ENCODE data around the gene TMEM120A.

Gene TMEM120A

DNA sequence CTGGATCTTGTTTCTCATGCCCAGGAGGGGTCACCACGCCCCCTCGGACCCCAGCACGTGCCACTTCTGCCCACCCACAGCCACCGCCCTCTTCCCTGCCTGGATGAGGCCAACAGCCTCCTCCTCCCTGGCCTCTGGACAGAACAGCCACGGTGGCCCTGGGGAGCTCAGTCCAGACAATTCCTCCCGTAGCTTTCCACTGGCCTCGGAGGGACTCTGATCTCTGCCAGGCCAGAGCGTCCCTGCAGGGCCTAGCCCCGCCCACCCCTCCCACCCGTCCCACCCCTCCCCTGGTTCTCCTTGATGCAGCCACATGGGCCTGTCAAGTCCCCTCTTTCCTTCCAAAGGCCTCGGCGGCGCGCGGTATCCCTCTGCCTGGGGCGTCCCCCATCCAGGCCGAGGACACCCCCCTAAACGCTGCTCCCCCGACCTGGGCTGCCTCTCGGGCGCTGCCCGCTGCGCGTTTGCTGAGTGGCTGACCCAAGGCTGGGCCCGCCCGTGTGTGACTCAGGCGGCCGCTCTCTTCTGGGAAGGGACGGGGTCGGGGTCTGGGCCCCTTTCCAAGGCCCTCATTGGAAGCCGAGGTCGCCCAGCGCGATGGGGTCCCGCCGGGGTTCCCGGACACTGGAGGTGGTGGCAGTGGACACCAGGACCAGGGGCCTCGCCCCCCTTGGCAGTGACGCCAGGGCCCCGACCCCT, 557 bp downstream of the TMEM120A start:
- DNase-seq: peak; percentile 58

- no peak for DNase-seq
These were observed 2.2 kb downstream of the TMEM120A start for GRCh38 chr7:75992083-75992755.

- no peak for DNase-seq
These were observed 2.8 kb downstream of the TMEM120A start for GRCh38 chr7:75991531-75992082.

GRCh38 chr7:75989500-75990388, 4.7 kb downstream of the TMEM120A start:
- DNase-seq: no peak

DNA sequence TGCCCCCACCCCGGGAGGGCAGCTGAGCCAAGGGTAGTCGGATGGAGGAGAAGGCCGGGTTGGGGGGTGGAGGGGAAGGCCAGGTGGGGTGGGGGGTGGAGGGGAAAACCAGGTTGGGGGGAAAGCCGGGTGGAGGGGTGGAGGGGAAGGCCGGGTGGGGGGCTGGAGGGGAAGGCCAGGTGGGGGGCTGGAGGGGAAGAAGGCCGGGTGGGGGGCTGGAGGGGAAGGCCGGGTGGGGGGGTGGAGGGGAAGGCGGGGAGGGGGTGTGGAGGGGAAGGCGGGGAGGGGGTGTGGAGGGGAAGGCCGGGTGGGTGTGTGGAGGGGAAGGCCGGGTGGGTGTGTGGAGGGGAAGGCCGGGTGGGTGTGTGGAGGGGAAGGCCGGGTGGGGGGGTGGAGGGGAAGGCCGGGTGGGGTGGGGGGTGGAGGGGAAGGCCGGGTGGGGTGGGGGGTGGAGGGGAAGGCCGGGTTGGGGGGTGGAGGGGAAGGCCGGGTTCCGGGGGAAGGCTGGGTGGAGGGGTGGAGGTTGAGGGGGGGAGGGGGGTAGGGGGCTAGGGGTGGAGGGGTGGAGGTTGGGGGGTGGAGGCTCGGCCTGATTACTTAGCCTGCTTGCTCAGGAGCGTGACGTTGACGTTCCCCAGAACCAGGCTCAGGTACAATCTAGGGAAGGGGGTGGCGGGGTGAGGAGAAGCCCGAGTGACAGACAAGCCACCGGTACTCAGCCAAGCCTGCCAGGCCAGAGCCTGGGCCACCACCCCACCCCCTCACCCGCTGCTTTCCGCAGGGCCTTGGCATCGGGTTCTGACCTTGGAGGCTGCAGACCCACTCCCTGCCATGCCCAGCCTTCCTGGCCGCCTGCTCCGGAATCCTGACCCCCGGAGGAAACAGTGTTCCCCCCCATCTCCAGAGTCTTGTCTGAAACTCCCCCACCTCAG, 5.6 kb downstream of the TMEM120A start:
- no peak for DNase-seq

DNA sequence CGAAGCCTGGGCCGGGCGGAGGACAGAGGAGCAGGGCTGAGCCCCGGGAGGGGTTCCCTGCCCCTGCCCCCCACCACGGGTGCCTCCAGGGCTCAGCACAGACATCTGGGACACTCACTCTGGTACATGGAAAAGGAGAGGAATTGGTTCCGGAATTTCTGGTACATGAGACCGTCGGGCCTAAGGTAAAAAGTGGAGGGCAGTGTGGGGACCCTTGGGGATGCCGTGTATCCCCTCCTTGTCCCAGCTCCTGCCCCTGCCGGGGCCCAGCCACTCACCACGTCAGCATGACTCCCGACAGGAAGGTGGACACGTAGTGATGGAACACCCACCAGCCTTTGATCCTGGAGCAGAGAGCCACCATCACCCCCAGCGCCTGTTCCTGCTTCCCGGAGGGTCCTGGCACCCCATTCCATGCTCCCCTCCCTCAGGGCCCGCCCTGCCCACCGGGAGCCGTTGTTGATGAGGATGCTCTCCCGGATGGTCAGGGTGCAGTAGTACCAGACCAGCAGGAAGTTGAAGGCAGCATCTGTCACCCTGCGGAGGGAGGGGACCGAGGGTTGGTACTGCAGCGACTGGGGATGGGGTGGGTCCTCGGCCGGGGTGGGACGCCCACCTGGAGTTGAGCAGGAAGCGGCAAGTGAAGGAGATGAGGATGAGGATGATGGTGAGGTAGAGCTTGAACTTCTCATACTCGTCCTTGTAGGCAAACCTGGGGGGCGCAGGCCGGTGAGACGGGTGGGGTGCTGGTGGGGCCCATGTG, 6.4 kb downstream of the TMEM120A start:
- DNase-seq: no peak

DNA sequence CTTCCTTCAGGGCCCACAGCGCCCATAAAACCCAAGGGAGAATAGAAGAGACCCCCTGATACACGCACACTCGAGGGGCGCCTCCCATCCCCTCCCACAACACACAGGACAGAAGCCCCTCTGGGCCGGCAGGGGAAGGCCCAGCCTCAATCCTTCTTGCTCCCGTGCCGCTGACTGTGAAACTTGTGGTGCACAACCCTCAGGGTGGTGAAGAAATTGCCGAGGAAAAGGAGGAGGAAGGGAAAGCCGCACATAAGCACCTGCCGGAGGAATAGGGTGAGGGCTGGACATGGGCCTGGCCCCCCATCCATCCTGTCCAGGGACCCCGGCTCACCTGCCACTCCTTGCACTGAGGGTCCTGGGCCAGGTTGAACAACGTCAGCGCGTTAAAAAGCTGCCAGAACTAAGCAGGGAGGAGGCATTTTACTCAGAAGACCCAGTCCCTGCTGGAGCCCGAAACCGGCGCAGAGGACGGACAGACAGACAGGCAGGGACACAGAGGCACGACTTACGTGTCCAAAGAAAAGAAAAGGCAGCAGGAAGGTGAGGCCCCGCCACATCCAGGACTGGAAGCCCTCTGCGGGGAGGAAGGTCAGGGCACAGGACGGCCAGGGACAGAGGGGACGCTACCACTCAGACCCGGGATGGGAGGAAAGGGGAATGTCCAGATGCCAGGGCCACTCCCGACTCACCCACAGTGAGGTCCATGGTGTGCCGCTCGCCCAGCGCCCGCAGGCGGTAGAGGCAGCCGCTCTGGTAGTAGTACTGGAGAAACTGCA, 7.2 kb downstream of the TMEM120A start:
- no peak for DNase-seq

DNA sequence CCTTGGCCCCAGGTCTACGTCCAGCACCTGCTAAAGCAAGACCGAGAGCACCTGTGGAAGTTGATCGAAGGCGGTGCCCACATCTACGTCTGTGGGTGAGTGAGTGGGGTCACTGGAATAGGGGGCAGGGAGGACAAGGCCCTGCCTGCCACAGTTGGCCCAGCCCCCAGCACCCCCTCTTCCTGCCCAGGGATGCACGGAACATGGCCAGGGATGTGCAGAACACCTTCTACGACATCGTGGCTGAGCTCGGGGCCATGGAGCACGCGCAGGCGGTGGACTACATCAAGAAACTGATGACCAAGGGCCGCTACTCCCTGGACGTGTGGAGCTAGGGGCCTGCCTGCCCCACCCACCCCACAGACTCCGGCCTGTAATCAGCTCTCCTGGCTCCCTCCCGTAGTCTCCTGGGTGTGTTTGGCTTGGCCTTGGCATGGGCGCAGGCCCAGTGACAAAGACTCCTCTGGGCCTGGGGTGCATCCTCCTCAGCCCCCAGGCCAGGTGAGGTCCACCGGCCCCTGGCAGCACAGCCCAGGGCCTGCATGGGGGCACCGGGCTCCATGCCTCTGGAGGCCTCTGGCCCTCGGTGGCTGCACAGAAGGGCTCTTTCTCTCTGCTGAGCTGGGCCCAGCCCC, 8.1 kb downstream of the TMEM120A start:
- no peak for DNase-seq

DNA sequence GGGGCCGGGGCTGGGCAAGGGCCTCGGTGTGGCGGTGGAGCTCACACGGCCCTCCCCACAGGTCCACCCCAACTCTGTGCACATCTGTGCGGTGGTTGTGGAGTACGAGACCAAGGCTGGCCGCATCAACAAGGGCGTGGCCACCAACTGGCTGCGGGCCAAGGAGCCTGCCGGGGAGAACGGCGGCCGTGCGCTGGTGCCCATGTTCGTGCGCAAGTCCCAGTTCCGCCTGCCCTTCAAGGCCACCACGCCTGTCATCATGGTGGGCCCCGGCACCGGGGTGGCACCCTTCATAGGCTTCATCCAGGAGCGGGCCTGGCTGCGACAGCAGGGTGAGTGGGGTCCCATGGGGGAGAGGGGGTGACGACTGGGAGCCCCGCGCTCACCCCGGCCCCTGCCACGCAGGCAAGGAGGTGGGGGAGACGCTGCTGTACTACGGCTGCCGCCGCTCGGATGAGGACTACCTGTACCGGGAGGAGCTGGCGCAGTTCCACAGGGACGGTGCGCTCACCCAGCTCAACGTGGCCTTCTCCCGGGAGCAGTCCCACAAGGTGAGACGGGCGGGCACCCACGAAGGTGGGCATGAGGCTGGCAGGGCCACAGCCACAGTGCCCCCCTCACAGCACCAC, 8.8 kb downstream of the TMEM120A start:
- no peak for DNase-seq

DNA sequence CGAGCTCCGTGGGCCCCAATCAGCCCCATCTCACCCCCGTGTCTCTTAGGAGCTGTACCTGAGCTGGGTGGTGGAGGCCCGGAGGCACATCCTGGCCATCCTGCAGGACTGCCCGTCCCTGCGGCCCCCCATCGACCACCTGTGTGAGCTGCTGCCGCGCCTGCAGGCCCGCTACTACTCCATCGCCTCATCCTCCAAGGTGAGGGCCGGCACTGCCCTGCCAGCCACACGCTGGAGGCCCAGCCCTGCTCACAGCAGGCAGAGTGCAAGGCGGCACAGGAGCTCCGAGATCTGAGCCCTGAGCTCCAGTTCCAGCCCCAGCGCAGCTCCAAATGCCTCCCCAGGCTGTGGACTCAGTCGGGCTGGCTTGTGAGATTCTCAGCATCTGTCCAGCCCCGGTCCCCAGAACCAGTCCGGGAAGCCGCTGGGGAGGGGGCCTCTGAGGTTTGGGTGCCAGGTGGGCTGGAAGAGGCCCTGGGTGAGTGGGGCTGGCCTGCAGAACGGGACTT, 9.3 kb downstream of the TMEM120A start:
- DNase-seq: no peak

DNA sequence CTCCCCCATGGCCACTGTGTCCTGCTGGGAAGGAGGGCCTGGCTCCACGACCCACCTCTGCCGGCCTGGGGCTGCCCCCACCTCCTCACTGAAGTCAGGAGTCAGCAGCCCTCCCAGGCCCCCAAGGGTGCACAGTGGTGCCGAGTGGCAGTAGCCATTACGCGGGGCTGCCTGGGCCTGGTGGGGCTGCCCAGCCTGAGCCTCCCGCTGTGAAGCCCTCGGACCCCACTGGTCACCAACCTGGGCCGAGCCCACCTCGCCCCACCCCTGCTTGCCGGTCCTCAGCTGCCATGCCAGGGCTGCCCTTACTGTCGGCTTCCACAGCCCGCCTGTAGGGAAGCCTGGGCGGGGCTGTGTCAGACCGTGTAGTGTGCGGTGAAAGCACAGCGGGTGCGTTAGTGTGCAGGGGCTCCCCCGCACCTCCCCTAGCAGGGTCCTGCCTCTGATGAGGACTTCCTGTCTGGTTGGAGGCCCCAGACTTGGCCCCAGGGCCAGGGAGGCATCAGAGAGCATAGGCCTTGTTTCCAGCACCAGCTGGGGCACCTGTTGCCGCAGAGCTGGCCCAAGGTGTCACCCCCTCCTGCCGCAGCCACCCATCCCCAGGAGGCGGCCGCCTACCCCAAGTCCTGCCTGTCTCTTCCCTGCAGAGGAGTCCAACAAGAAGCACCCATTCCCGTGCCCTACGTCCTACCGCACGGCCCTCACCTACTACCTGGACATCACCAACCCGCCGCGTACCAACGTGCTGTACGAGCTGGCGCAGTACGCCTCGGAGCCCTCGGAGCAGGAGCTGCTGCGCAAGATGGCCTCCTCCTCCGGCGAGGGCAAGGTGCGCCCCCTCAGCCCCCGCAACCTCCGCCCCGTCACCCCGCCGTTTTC, 10.0 kb downstream of the TMEM120A start:
- DNase-seq: no peak

- no peak for DNase-seq
These were observed 10.8 kb downstream of the TMEM120A start for GRCh38 chr7:75983471-75984129.

GRCh38 chr7:75982306-75983064, 11.9 kb downstream of the TMEM120A start:
- no peak for DNase-seq

DNA sequence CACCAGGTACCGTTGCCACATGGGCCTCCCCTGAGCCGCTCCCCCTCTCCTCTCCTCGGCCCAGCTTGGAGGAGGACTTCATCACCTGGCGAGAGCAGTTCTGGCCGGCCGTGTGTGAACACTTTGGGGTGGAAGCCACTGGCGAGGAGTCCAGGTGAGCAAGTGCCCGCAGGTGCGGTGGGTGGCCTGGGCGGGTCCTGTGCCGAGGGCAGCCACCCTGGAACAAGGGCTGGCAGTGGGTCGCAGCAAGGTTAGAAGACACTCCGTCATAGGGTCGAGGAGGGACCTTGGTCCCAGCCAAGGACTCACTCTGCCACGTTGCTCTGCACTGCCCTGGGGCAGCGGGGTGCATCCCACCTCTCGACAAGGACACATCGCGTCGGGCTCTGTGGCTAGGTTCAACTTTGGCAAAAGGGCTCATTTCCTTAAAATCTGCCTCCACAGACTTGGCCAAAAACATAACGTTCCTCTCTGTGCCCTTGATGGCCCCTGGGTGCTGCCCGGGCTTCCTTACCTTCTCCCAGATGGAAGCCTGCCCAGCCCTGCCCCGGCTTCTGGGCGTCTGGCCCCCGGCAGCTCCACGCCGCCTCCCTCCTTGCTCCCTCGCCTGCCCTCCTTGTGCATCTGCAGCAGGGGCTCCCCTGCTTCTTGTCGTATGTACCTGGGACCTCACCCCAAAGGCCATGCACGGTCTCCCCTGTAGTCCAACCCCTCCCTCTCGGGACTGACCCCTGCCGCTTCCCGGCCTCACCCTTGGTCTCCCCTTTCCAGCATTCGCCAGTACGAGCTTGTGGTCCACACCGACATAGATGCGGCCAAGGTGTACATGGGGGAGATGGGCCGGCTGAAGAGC, 12.7 kb downstream of the TMEM120A start:
- no peak for DNase-seq

- DNase-seq: no peak
These were observed 13.3 kb downstream of the TMEM120A start for GRCh38 chr7:75981203-75981452.
